HL-60 (cell line): ENCODE data around the gene RTN4RL1.

Experiments used
- CTCF ChIP-seq: IDR thresholded peaks from one replicate; pipeline ENCODE4 v1.5.1; 2011; ENCODE audit warnings: low read length, control low read depth, inconsistent platforms; ENCODE audit not compliant: insufficient read depth
- GABPA ChIP-seq: IDR thresholded peaks from 2 replicates; pipeline ENCODE4 v1.6.1; 2012; ENCODE audit warnings: low read depth
- POLR2AphosphoS5 ChIP-seq: IDR thresholded peaks from 2 replicates; pipeline ENCODE4 v1.6.1; 2012; ENCODE audit warnings: low read depth
- REST ChIP-seq: IDR thresholded peaks from 2 replicates; pipeline ENCODE4 v1.6.1; 2012; ENCODE audit warnings: low read depth; ENCODE audit not compliant: insufficient replicate concordance
- SPI1 ChIP-seq: IDR thresholded peaks from 2 replicates; pipeline ENCODE4 v1.6.1; 2012; ENCODE audit warnings: low read depth, mild to moderate bottlenecking, borderline replicate concordance

- no peak for TF ChIP-seq CTCF
- no peak for TF ChIP-seq REST
- no peak for TF ChIP-seq SPI1
- no peak for TF ChIP-seq POLR2AphosphoS5
- no peak for TF ChIP-seq GABPA
Measured at GRCh38 chr17:1985093-1985492, 40.0 kb downstream of the RTN4RL1 start.
